Measurements from ENCODE around the gene ADORA2B.
"Not testable (repeated sequence)": the region's sequence is repeated elsewhere in the genome, so short reads cannot be mapped to it uniquely, and the experiment has no call there.

Gene ADORA2B

DNA sequence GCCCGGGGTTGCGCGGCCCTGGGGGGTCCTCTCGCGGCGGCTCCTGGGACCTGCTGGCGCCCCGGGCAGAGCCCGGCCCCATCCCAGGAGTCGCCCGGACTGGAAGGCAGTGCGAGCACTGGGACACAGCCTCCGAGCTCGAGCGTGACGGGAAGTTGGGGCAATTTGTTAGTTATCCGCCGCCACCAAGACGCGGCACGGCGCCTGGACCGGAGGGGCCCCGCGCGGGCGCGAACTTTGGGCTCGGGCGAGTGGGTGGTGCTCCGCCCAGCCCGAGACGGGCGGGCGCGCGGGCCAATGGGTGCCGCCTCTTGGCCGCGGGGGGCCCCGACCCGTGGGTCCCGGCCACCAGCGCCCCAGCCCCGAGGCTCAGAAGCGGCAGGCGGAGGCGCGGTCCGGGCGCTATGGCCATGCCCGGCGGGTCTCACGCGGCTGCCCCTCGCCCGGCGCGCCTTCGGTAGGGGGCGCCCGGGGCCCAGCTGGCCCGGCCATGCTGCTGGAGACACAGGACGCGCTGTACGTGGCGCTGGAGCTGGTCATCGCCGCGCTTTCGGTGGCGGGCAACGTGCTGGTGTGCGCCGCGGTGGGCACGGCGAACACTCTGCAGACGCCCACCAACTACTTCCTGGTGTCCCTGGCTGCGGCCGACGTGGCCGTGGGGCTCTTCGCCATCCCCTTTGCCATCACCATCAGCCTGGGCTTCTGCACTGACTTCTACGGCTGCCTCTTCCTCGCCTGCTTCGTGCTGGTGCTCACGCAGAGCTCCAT lies at the start of gene ADORA2B:
Gene ADORA2B (plus strand): TSS at position 372 of the 768 bp plus-strand sequence. CDS start 119 bp downstream, at position 491.
- peak; percentile 26 to 46 for DNase-seq

DNA sequence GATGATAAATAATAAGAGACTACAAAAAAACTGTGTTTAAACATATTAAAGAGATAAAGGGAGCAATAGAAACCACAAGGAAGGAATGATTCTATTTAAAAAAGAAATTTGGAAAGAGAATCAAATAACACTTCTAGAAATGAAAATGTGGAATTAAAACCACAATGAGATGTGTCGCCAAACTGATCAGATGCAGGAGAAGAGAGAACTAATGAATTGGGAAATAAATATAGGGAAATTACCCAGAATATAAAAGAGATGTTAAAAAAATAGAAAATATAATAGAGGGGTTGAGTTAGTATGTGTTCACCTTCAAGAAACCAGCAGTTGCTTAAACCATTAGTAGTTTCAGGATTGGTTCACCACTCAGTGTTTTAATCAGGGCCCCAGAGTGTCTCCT lies 48.7 kb upstream of the ADORA2B start:
- no peak for DNase-seq

DNA sequence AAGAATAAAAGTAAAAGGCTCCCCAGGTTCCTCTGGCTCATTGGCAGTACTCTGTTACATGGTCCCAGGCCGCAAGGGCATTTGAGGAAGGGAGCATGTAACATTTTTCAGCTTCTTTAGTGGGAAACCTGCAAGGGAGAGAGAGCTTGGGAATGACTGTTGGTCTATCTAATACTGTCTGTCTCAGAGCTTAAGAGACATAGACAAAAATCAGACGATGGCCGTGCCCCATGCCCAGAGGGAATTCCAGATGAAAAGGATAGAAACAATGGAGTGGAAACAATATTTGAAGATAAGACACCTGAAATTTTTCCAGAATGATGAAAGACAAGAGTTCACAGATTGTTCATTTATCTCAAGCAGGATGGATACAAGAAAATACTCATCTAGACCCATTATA lies 48.1 kb upstream of the ADORA2B start:
- DNase-seq = no peak

DNA sequence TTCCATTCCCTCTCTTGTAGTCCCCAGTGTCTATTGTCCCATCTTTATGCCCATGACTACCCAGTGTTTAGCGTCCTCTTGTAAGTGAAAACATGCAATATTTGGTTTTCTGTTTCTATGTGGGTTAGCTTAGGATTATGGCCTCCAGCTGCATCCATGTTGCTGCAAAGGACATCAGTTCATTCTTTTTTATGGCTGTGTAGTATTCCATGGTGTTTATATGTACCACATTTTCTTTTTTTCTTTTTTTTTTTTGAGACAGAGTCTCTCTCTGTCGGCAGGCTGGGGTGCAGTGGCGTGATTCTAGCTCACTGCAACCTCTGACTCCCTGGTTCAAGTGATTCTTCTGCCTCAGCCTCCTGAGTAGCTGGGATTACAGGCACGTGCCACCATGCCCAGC lies 45.3 kb upstream of the ADORA2B start:
- DNase-seq = not testable (repeated sequence)

DNA sequence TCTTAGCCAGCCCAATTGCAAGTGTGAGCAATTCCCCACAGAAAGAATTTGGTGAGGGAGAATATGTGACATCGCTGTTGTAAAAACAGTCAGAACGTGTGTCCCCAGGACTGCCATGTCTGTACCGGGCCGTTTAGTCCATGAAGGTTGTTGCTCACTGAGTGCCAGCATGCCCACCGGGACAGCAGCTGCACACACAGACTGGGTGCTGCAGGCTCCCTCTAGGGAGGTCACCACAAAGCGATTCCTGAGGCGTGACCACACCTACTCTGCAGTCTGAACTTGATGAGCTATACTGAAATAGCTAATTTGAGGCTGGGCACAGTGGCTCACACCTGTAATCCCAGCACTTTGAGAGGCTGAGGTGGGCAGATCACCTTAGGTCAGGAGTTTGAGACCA lies 44.1 kb upstream of the ADORA2B start:
- no peak for DNase-seq

DNA sequence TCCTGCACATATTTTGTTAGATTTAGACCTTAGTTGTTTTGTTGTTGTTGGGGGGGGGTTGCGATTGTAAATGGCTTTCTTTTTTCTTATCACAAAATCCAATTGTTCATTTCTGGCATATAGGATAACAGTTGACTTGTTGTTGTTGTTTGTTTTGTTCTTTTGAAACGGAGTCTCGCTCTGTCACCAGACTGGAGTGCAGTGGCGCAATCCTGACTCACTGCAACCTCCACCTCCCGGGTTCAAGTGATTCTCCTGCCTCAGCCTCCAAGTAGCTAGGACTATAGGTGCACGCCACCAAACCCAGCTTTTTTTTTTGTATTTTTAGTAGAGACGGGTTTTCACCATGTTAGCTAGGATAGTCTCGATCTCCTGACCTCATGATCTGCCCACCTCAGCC lies 39.7 kb upstream of the ADORA2B start:
- DNase-seq = not testable (repeated sequence)

DNA sequence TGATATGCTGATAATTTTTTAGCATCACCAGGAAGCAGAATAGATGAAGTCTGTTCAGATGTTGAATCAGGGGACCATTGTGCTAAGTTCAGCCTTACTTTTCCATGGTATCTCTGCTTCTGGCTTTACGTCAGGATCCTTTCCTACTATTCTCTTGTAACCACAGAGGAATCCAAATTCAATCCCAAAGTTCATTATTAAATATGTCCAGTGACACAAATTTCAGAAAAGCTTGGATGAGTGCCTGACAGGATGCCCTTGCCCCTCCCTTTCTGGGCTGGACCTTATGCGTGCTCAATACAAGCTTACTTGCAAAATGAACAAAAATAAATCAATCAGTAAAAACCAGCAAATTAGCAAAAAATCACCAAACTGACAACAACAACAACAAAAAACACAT lies 37.6 kb upstream of the ADORA2B start:
- no peak for DNase-seq

DNA sequence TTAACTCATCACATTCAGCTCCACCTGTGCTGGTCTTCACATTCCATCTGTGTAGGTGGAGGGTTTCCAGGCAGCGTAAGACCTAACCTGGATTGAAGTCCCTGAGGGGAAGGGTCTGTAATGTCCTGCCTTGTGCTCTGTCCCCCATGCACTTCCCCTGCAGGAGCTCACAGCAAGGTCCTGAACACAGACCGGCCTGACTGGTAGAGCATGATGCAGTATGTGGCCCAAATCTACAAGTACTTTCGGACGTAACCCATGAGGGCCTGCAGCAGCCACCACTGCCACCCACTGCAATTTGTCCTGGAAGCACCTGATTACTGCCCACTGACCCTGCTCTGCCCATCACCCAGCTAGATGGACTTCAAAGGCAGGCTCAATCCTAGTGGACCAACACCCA lies 36.6 kb upstream of the ADORA2B start:
- no peak for DNase-seq

DNA sequence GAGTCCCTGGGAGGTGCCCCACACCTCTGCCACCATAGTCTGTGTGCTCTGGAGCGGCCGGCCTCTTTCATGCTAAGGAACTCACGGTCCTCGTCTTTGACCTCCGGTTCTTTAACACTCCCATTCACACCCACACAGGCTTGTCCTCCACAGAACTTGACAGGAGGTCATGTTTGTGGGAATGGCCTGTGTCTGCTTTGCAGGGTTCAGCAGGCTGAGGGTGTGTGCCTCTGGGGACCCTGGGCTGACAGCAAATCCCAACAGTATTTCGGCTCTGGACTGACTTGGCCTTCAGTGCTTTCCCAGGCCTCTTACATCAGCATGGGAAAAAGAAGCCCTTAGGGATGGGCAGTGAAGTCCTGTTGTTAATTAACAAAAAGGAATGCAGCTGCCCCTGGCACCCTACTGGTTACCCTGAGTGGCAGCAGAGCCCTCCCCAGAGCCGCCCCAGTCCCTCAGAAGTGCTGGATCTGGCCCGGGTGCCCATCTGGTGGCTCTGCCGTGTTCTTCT lies 35.4 kb upstream of the ADORA2B start:
- DNase-seq = no peak

DNA sequence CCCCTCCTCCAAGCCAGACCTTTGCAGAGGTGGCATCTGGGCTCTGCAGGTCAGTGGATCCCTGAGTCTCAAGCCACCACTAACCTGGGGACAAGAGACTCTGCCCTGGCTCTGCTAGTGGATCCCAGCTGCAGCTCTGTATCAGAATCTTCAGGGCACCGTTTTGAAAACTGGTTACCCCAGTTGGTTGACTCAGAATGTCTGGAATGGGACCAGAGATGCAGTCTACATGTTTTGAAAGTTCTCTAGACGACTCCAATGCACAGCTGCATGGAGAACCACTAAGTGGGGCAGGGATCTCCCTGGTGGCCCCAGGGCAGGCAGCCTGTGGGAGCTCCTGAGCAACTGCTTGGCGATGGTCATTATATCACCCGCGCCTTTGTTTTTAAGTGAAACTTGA lies 34.1 kb upstream of the ADORA2B start:
- no peak for DNase-seq

DNA sequence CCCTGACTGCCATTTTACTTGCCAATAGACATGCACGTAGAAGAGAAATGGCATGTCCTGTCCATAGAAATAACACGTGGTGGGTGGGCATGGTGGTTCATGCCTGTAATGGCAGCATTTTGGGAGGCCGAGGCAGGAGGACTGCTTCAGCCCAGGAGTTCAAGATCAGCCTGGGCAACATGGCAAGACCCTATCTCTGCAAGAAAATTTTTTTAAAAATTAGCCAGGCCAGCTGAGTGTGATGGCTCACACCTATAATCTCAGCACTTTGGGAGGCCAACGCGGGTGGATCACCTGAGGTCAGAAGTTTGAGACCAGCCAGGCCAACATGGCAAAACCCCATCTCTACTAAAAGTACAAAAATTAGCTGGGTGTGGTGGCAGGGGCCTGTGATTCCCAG lies 33.2 kb upstream of the ADORA2B start:
- DNase-seq = not testable (repeated sequence)

DNA sequence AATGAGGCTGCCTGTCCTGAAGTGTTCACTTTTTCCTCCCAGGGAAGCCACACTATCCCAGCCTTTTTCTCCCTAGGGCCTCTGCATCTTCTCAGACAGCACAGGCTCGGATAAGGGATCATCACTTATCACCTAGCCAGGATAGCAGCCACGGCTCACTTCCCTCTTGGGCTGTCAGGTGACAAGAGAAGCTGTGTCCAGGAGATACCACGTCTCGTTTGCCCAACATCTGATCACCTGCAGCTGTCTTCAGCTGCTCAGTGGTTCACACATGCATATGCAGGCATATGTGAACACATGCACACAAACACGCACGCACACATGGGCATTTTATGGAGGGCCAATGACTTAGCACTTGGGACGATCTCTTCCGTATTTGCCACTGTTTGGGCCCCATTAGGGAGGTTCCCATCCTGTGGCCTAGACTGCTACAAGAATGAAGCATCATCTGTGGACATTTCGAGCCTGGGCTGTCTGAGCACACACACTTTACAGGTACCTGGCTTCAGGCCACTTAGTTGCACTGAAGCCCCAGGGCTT lies 32.4 kb upstream of the ADORA2B start:
- DNase-seq = no peak

DNA sequence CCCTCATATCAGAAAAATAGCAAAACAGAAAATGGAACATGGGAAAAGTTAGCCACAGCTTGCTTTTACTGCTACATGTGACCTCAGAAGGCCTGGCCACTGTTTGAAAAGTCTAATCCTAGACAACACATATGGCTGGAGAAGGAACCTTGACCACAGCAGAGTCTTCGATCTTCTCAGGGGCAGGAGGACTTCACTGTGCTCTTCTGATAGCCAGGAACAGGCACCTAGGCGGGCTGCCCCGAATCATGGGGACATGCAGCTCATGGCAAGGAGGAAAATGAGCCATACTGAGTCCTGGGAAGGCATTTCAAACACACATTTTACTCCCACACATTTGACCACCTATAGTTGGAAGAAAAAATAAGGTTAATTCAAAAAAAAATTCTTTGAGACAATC lies 31.1 kb upstream of the ADORA2B start:
- DNase-seq = no peak

DNA sequence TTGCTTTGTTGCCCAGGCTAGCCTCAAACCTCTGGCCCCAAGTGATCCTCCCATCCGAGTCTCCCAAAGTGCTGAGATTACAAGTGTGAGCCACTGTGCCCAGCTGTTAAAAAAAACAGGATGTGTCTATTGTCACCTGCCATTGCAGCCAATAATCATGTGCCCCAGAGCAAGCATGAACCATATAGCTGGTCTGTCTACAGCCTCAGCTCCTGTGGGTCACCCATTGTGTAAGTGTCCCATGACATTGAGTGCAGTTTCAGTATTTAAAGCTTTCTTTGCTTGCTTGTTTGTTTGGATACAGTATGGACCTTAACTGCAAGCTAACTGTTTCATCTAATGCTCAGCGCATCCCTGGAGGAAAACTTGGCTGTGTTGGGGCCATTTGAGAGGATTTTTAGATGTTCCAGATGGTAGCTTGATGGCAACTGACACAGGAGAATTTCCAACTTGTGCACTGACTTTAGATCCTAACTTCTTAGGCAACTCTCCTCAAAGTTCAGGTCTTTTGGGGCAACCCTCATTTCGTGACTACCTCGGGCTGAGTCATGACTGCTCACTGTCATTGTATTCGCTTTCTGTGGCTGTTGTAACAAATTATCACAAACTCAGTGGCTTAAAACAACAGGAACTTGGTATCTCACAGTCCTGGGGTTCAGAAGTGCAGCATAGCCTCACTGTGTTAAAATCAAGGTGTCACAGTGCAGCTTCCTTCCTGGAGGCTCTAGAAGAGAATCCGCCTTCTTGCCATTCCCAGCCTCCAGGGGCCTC lies 30.3 kb upstream of the ADORA2B start:
- DNase-seq = no peak

DNA sequence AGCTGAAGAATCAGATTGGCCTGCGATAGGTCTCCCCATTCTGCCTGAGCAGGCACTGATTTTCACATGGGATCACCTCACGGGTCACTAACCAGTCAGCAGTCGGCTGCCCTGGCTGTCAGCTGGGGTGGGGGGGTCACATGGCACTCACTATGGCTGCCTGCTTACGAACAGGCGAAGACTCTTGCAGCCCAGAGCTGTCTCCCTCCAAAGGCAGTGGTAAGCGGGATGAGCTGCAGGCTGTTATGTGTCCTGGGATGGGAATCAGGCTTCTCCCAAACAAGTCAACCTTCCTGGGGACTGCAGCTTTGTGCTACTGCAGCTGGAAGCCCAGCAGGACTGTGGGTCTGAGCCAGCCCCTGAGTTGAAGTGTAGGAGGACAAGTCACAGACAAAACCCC lies 29.0 kb upstream of the ADORA2B start:
- no peak for DNase-seq

DNA sequence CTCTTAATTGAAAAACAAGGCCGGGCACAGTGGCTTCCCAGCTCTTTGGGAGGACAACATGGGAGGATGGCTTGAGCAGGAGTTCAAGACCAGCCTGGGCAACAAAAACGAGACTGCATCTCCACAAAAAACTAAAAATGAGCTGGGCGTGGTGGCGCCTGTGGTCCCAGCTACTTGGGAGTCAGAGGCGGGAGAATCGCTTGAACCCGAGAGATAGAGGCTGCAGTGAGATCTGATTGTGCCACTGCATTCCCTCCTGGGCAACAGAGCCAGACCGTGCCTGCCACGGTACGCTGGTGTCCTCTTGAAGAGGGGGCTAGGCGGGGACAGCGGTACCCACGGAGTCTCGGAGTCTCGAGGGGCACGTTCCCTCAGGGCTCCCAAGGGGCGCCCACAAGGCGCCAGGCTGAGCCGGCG lies 27.9 kb upstream of the ADORA2B start:
- no peak for DNase-seq

DNA sequence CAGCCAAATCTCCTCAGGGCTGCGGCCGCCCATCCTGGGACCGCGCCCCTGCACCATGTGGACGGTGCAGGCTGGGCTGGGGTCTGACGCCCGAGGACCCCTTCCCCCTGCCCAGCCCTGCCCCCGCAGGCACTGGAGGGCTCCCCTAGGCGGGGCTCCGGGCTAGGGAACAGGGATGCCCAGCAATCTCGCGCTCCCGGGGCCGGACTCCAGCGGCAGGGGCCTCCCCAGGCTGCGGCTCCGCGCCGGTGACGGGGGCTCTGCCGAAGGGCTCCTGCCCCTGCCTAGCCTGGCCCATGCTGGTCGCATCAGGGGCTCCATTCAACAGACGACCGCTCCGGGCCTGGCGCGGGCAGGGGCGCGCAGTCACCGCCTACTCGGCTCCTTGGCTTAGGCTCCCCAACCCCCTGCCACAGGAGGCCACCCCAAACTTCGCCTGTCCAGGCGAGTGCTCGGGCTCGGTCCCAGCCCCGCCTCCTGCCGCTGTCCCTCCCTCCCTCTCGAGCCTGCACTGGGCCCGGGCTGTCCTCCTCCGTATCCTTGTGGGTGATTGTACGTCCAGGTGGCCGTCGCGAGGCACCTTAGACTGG lies 27.4 kb upstream of the ADORA2B start:
- no peak for DNase-seq

DNA sequence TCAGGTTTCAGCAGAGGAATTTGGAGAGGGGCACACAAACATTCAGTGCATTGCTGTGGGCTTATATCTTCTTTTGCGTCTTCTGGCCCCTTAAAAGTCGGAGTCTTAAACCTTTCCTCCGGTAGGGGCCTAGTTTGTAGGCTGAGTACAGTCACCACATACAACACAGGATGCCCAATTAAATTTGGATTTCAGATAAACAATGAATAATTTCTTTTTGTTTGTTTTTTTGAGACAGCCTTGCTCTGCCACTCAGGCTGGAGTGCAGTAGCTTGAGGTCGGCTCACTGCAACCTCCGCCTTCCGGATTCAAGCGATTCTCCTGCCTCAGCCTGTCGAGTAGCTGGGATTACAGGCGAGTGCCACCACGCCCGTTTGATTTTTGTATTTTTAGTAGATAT lies 26.7 kb upstream of the ADORA2B start:
- no peak for DNase-seq

DNA sequence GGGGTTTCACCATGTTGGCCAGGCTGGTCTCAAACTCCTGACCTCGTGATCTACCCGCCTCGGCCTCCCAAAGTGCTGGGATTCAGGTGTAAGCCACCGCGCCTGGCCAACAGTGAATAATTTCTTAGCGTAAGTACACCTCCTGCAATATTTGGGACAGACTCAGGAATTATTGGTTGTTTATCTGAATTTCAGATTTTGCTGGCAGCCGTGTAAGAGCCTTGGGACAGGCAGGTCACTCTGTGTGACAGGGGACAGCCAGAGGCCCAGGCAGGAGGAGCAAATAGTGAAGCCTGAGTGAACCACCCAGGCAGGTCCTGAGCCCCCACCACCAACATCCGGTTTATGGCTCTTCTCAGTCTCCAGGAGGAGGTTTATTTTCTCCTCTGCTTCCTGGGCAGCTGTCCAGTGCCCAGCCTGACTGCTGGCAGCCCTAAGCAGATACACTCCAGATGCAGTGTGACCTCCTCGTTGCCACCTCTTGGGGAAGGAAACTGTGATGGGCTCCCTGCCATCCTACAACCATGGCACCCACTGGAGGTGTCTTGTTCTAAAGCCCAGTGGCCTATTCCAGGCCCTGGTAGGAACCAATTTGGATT lies 26.2 kb upstream of the ADORA2B start:
- DNase-seq = no peak

DNA sequence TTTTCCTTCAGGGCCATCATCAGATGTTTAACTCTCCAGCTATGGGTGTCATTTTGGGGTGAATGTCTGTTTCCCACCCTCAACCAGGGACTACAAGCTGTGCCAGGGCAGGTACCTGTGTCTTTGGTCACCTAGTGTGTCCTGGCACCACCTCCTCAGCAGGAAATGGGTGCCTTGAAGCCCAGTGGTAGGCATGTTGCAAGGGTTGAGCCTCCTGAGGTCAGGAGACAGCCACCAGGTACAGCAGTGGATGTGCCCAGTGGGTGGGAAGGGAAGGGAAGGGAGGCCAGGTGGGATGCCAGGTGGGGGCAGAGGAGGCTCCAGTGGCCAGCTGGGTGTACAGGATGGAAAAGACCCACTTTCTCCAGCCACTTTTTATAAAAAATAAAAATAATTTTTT lies 25.5 kb upstream of the ADORA2B start:
- DNase-seq = no peak

DNA sequence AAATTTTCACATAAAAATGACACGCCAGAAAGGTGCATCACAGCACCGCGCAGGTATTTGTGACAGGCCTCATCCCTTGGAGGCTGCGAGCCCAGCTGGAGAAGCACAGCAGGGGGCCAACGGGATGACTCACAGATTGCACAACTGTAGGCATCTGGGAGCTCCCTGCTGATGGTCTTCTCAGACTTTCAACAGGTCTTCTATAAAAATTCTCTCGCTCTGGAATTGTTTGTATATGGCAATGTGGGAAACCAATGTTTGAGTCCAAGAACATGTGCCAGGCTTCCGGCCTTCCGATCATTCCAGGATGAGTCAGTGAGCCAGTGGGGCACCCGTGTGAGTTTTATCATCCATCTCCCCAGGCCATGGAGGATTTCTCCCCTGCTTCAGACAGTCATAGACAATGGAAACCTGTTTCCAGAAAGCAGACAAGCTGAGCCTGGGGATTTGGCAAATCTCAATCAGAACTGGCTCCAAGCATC lies 24.1 kb upstream of the ADORA2B start:
- no peak for DNase-seq

DNA sequence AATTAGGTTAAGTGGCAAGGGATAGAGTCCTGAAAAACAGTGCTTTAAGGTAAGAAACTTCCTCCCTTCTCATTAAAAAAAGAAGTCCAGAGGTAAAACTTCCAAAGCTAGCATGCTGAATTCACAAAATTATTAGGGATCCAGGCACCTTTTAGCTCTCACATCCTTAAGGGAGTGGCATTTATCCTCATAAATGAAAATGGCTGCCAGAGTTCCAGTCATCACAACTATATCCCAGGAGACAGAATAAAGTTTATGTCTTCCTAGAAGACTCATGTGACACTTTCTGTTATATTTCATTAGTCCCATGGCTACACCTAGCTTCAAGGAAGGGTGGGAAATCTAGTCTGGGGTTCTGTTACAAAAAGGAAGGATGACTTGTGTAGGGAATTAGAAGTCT lies 23.3 kb upstream of the ADORA2B start:
- no peak for DNase-seq

DNA sequence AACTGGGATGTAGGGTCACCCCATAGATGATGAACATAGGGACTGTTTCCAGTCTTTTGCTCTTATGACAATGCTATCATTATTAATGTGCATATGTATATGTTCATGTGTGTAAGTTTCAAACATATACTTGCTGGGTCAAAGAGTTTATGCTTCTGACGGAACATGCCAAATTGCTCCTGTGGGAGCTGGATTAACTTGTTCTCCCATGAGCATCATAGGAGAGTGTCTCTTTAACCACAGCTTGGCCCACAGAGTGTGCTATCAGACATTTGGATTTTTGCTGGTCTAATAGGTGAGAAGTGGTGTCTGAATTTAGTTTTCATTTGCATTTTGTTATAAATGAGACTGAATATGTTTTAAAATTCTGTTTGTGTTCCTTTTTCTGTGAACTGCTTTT lies 22.3 kb upstream of the ADORA2B start:
- DNase-seq = no peak

Data from activated CD4-positive, alpha-beta T cell treated with anti-CD3 and anti-CD28 coated beads for 4 hours (primary cell).